Panc1 (cell line): ENCODE measurements around the gene XYLT1. TPM values are rescaled to one million over a fixed set of nuclear protein-coding genes. Genes with fewer than 3 reads are reported as not detected.
"Not testable (repeated sequence)": the region's sequence is repeated elsewhere in the genome, so short reads cannot be mapped to it uniquely, and the experiment has no call there.

Experiments used
- ATAC-seq: fragments of 200-7000 bp; cut with Tn5 transposase; 2 replicates; pipeline ENCODE4 v1.9.1; 2020; ENCODE audit warnings: mild to moderate bottlenecking, moderate library complexity
- BruUV-seq: library from RNA; stranded (reverse); fragments of 400-500 nt; replicated peaks from 2 replicates; lab custom pipeline; 2021; lab: Mats Ljungman, UMichigan
- CTCF ChIA-PET: fragments of 300-600 bp; sonication (Branson Sonifier 250); formaldehyde crosslinking; loops from one replicate; lab custom pipeline; 2022; ENCODE audit warnings: antibody characterized with exemption; lab: Charles Lee
- POLR2A ChIA-PET: fragments of 300-600 bp; sonication (Branson Sonifier 250); formaldehyde crosslinking; loops from one replicate; lab custom pipeline; 2022; ENCODE audit warnings: antibody characterized with exemption; lab: Charles Lee
- DNase-seq: peaks from one replicate; pipeline ENCODE4 v3.0.0-alpha.2; 2010; ENCODE audit warnings: low read depth, low spot score
- H3K27ac ChIP-seq: 2 replicates; pipeline ENCODE4 v1.5.1; 2011; ENCODE audit warnings: mild to moderate bottlenecking, low read length, inconsistent platforms
- H3K27me3 ChIP-seq: fragments of 200-500 bp; sonication (Bioruptor generic); 2 replicates; pipeline ENCODE4 v1.6.0; 2014; ENCODE audit warnings: low read length, inconsistent platforms; ENCODE audit not compliant: control insufficient read depth, insufficient read depth
- H3K36me3 ChIP-seq: fragments of 200-500 bp; sonication (Bioruptor generic); 2 replicates; pipeline ENCODE4 v1.5.1; 2014; ENCODE audit warnings: inconsistent platforms, mild to moderate bottlenecking, low read length, moderate library complexity; ENCODE audit not compliant: control insufficient read depth, insufficient read depth
- H3K4me1 ChIP-seq: 2 replicates; pipeline ENCODE4 v1.5.1; 2011; ENCODE audit warnings: inconsistent platforms, mild to moderate bottlenecking, low read length, moderate library complexity; ENCODE audit not compliant: control insufficient read depth, insufficient read depth
- H3K4me3 ChIP-seq, 2 experiments: 2 replicates each; pipeline ENCODE4 v1.5.1; 2011 to 2012; ENCODE audit warnings: low read depth in 2 of 2, low read length in 2 of 2, mild to moderate bottlenecking in 2 of 2, inconsistent platforms in 1 of 2, moderate library complexity in 1 of 2
- H3K9me3 ChIP-seq: fragments of 200-500 bp; sonication (Bioruptor generic); 2 replicates; pipeline ENCODE4 v1.5.1; 2014; ENCODE audit warnings: low read depth, mild to moderate bottlenecking, inconsistent platforms, low read length, moderate library complexity; ENCODE audit not compliant: control insufficient read depth, insufficient read depth
- CTCF ChIP-seq: fragments of 450-650 bp; IDR thresholded peaks from 2 replicates; pipeline ENCODE4 v1.5.1; 2017; ENCODE audit warnings: mild to moderate bottlenecking
- POLR2AphosphoS5 ChIP-seq: IDR thresholded peaks from 2 replicates; pipeline ENCODE4 v1.6.1; 2012; ENCODE audit warnings: mild to moderate bottlenecking, low read depth, low read length, moderate library complexity
- REST ChIP-seq, 2 experiments: IDR thresholded peaks; 2 replicates each; pipeline ENCODE4 v1.6.1; 2011 to 2012; ENCODE audit warnings: low read depth in 2 of 2, control low read depth in 1 of 2, low read length in 1 of 2, mild to moderate bottlenecking in 1 of 2, moderate library complexity in 1 of 2; ENCODE audit not compliant: insufficient read depth in 1 of 2
- SIN3A ChIP-seq: IDR thresholded peaks from 2 replicates; pipeline ENCODE4 v1.6.1; 2012; ENCODE audit warnings: low read depth, mild to moderate bottlenecking, low read length, moderate library complexity, borderline replicate concordance; ENCODE audit not compliant: insufficient read depth
- TCF7L2 ChIP-seq: IDR thresholded peaks from 2 replicates; pipeline ENCODE4 v1.6.1; 2011; ENCODE audit warnings: mild to moderate bottlenecking, low read depth, low read length, inconsistent platforms
- in situ Hi-C: cut with HindIII; loops from 2 replicates; pipeline ENCODE4 v1.10.0; 2016; ENCODE audit warnings: low sequenced_read_pairs, low pct_unique_long_range_greater_than_20kb
- intact Hi-C: fragments of 100-400 bp; cut with micrococcal nuclease; formaldehyde crosslinking; loops from one replicate; pipeline ENCODE4 v1.10.0; 2022; ENCODE audit not compliant: unreplicated experiment
- total RNA-seq: library from RNA; stranded (reverse); gene quantifications from one replicate; pipeline ENCODE4 v1.2.1, GENCODE V29; 2021; ENCODE audit not compliant: unreplicated experiment

XYLT1 gene
- total RNA-seq, 1 experiment from 2014 or later = 0.62 TPM

- intact Hi-C loops = no loop called here
- no peaks in the 10 kb centered on the region for H3K4me1 ChIP-seq
- in situ Hi-C loops = no loop called here
- no peaks in the 10 kb centered on the region for H3K36me3 ChIP-seq
- no peak for TF ChIP-seq REST (IDR thresholded peaks at IDR 0.05; ENCODE audit: insufficient read depth in 1 of 2, low read depth in 2 of 2, low read length in 1 of 2)
- H3K9me3 ChIP-seq = no peaks in the 10 kb centered on the region
- BruUV-seq = no TSS peak
- no peak for ATAC-seq
- no peak overlapping the region for H3K4me3 ChIP-seq
- H3K27ac ChIP-seq = no peak overlapping the region
- POLR2A ChIA-PET = no interaction called here
- H3K27me3 ChIP-seq = peaks cover 9% of the 10 kb centered on the region
- CTCF ChIA-PET = no interaction called here
- no peak for DNase-seq
These were observed 163.3 kb downstream of the XYLT1 start for GRCh38 chr16:17307504-17307903.

- Histone ChIP-seq H3K36me3 (no peaks in the 10 kb centered on the region), H3K4me3 (no peak overlapping the region), H3K27ac (no peak overlapping the region), H3K27me3 (peaks cover 9% of the 10 kb centered on the region), H3K4me1 (no peaks in the 10 kb centered on the region), H3K9me3 (no peaks in the 10 kb centered on the region)
- in situ Hi-C loops = no loop called here
- intact Hi-C loops = no loop called here
- ChIA-PET CTCF (interaction anchor here (0.5 kb wide), 1 partner anchor 9 kb away, joined by 3 read pairs; no protein-coding TSS in a partner anchor), POLR2A (no interaction called here)
- no peak for ATAC-seq
- TF ChIP-seq POLR2AphosphoS5 (no peak), CTCF (no peak), SIN3A (no peak), TCF7L2 (no peak), REST (IDR thresholded peaks at IDR 0.05; ENCODE audit: insufficient read depth in 1 of 2, low read depth in 2 of 2, low read length in 1 of 2) (no peak)
- BruUV-seq = no TSS peak
- DNase-seq = no peak
These were observed 164.0 kb downstream of the XYLT1 start for GRCh38 chr16:17306745-17307144.

- H3K9me3 ChIP-seq, ATAC-seq, H3K27me3 ChIP-seq, in situ Hi-C loops, DNase-seq, H3K4me3 ChIP-seq, intact Hi-C loops, H3K27ac ChIP-seq, POLR2A ChIA-PET, H3K36me3 ChIP-seq, H3K4me1 ChIP-seq, BruUV-seq: not testable (repeated sequence)
- CTCF ChIA-PET = interaction anchor here (0.5 kb wide), 1 partner anchor 9 kb away, joined by 3 read pairs; no protein-coding TSS in a partner anchor
These were observed 164.5 kb downstream of the XYLT1 start for GRCh38 chr16:17306211-17306610.
